Suprapubic skin (tissue), 3 donors: ENCODE data around the gene CAPN5.

ENCODE experiments used
- POLR2A ChIP-seq, 2 donors: fragments of 450-650 bp; IDR thresholded peaks; one replicate each; pipeline ENCODE4 v1.6.1; 2017; ENCODE audit warnings: antibody characterized with exemption in 2 of 2, mild to moderate bottlenecking in 2 of 2, moderate library complexity in 2 of 2
- TF ChIP-seq, protein P1 (sequence below), 2 donors: fragments of 200-600 bp in 1 of 2; fragments of 450-650 bp in 1 of 2; sonication (generic) in 1 of 2; IDR thresholded peaks; one replicate each; pipeline ENCODE4 v1.5.1; 2016 to 2019; ENCODE audit warnings: antibody characterized with exemption in 2 of 2, mild to moderate bottlenecking in 1 of 2, moderate library complexity in 1 of 2

DNA sequence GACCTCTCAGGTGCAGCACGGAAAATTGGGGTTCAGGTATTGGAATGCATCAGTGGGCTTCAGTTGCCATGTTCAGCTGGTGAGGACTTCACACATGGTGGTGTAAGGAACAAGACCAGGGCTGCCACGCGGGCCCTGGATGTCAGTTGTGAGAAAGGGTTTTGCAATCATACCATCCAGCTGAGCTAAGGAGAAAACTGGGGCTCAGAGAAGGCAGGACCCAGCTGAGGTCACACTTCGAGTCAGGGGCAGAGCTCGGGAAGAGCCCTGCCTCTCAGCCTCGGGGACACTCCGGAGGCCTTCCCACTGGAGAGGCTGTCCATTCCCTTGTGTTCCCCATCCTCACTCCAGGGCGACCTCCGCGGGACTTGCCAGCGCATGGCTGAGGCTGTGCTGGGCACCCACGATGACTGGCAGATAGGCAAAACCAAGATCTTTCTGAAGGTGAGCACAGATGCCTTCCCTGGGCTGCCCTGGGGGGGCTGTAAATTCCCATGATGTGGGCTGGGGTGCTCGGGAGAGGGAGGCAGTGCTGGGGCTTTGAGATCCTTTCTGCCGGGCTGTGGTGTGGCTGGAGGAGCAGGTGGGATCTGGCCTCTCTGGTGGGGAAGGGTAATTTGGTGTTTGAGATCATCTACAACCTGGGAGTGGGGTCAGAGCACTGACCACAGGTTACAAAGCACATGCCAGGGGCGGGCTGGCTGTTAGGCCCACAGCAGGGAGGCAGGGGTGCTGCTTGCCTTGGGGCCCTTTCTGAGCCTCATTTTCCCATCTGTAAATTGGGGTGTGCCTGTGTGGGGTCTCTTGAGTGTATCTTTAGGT is 108.5 kb downstream of the CAPN5 start:
- TF ChIP-seq, protein P1, sequence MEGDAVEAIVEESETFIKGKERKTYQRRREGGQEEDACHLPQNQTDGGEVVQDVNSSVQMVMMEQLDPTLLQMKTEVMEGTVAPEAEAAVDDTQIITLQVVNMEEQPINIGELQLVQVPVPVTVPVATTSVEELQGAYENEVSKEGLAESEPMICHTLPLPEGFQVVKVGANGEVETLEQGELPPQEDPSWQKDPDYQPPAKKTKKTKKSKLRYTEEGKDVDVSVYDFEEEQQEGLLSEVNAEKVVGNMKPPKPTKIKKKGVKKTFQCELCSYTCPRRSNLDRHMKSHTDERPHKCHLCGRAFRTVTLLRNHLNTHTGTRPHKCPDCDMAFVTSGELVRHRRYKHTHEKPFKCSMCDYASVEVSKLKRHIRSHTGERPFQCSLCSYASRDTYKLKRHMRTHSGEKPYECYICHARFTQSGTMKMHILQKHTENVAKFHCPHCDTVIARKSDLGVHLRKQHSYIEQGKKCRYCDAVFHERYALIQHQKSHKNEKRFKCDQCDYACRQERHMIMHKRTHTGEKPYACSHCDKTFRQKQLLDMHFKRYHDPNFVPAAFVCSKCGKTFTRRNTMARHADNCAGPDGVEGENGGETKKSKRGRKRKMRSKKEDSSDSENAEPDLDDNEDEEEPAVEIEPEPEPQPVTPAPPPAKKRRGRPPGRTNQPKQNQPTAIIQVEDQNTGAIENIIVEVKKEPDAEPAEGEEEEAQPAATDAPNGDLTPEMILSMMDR (IDR thresholded peaks at IDR 0.05): no peak
- no peak for TF ChIP-seq POLR2A (IDR thresholded peaks at IDR 0.05)
